ENCODE data around the gene NET1.
"Not testable (repeated sequence)": the region's sequence is repeated elsewhere in the genome, so short reads cannot be mapped to it uniquely, and the experiment has no call there.

GRCh38 chr10:5475974-5476807 lies 63.8 kb downstream of the NET1 start:
- TF ChIP-seq, protein P1, sequence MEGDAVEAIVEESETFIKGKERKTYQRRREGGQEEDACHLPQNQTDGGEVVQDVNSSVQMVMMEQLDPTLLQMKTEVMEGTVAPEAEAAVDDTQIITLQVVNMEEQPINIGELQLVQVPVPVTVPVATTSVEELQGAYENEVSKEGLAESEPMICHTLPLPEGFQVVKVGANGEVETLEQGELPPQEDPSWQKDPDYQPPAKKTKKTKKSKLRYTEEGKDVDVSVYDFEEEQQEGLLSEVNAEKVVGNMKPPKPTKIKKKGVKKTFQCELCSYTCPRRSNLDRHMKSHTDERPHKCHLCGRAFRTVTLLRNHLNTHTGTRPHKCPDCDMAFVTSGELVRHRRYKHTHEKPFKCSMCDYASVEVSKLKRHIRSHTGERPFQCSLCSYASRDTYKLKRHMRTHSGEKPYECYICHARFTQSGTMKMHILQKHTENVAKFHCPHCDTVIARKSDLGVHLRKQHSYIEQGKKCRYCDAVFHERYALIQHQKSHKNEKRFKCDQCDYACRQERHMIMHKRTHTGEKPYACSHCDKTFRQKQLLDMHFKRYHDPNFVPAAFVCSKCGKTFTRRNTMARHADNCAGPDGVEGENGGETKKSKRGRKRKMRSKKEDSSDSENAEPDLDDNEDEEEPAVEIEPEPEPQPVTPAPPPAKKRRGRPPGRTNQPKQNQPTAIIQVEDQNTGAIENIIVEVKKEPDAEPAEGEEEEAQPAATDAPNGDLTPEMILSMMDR (IDR thresholded peaks at IDR 0.05), result not testable (repeated sequence)
- not testable (repeated sequence) for TF ChIP-seq EP300 (IDR thresholded peaks at IDR 0.05)
